Heart left ventricle (tissue), 13 donors: ENCODE measurements around the gene MYEF2.

Source experiments
- CTCF ChIP-seq, 12 donors: fragments of 200-600 bp; sonication (generic) in 4 of 12; IDR thresholded peaks; one replicate each; pipeline versions ENCODE4 v1.5.0 to v1.8.0; 2018 to 2022; ENCODE audit warnings: antibody characterized with exemption in 12 of 12, mild to moderate bottlenecking in 5 of 12
- POLR2A ChIP-seq, 2 donors: fragments of 450-650 bp; IDR thresholded peaks; one replicate each; pipeline ENCODE4 v1.6.1; 2017; ENCODE audit warnings: antibody characterized with exemption in 2 of 2, mild to moderate bottlenecking in 2 of 2, moderate library complexity in 2 of 2
- donor health status: ischemic (EF 13 %, LVEDD 7.1; RV severe dilation, severe dysfunction).
- donor health status: DM: no; HTN: yes; CAD: no.
- donor health status: DM: no; HTN: no; CAD: no.
- donor health status: ischemic (EF 25% LVEDD 6.9; RV normal size, moderate dysfunction).
- donor health status: ischemic (EF 25% LVEDD 5.7; RV mildly dilated, moderate dysfunction).
- donor health status: ischemic (EF 35%, LVEDD 5.7; RV mildly dilated, moderate dysfunction).
- donor health status: nonischemic (EF 11% LVEDD 7.7; RV severe dilation, severe dysfunction).
- donor health status: DM: yes; HTN: yes; CAD: no.
- donor health status: PGD.
- donor health status: ischemic (EF 29% LVEDD 5.4; RV normal size, mild dysfunction).
- donor health status: nonischemic (EF 23%, LVEDD 6.1; RV moderate dilation, normal function).

- TF ChIP-seq CTCF (IDR thresholded peaks at IDR 0.05) (no peak), POLR2A (IDR thresholded peaks at IDR 0.05) (no peak)
Measured at GRCh38 chr15:48086133-48086532, 92.0 kb downstream of the MYEF2 start.
